SIG-M5 treated with dmso at 0.1 percent for 504 hours (cell line): ENCODE measurements around the gene COL15A1.

ENCODE experiments used
- DNase-seq: peaks from one replicate; lab custom pipeline; 2025; ENCODE audit not compliant: unreplicated experiment; lab: John Stamatoyannopoulos, UW

The COL15A1 gene

DNA sequence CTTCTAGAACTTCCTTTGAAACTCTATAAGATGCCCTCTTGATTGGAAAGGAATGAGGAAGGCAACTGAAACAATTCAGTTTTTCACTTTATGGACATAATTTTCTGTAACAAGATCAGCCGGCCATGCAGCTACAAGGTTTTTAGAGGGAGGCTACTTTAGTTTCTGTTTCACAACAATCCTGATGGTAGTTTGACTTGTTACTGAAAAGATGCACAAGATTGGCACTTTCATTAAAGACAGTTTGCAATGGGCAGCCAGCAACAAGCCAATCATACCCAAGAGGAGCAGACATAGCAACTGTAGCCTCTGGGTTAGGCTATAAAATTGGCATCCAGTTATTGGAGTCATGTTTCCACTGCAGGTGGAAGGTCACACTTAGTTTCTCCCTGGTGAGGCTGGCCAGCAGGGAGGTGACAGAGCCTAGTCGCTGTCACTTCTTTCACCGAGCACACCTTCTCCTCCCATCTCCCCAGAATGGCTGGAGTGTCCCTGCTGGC lies 87.0 kb downstream of the COL15A1 start:
- no peak for DNase-seq

DNA sequence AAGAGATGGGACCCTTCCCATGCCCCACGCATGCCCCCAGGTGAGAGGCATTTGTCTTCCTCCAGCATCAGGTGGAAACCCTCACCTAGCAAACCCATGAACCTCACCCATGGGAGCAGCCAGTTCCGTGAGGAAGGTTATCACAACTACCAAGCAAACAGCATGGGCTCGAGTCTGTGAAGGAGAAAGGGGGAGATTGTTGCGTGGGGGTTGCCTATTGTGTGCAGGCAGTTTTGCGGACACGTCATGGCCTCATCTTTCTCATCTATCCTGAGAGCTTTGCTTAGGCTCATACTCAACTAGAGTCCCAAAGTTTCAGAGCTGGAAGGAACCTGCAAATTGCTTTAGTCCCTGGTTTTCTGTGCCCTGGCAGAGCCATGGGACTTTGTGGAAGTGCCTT lies 87.6 kb downstream of the COL15A1 start:
- no peak for DNase-seq

DNA sequence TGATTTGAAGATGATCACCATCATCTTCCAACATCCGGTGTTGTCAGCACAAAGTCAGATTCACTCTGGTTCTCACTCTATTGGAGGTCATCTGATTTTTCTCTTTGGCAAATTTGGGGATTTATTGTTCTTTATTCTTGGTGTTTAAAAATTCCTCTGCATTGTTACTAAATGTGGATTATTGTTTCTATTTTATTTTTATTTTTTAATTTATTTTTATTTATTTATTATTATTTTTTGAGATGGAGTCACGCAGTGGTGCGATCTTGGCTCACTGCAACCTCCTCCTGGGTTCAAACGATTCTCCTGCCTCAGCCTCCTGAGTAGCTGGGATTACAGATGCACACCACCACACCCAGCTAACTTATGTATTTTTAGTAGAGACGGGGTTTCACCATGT lies 88.3 kb downstream of the COL15A1 start:
- no peak for DNase-seq

DNA sequence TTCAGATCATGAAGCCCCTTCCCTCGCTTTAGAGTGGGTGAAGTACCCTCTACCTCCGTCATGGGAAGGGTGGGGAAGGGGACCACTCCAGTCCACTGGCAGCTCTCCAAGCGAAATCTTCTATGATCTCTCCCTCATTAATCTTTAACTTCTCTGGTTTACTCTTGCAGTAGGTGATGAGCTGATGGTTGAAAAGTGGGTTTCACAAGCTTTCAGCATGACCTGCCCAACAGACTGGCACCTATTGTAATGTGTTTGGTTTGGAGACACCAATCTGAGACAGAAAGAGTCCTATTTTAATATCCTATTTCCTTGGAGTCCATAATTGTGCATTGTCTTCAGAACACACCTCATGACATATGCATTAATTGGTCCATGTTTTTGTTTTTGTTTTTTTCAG lies 90.4 kb downstream of the COL15A1 start:
- no peak for DNase-seq

DNA sequence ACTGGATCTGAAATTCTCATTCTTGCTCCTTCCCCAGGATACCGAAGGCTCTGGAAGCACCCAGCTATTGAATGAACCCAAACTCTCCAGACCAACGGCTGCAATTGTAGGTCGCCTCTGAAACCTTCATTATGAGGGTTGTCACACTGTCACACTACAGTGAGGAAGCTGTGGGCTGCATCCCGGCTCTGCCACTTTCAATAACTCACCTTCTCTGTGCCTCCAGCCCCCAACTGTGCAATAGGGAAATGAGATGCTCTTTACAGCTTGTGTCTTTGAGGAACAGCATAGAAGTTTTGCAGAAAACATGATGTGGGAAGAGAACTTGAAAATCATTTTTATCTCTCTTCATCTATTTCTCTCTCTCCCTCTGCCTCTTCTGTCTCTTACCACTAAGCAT lies 91.6 kb downstream of the COL15A1 start:
- peak; percentile 23 for DNase-seq

DNA sequence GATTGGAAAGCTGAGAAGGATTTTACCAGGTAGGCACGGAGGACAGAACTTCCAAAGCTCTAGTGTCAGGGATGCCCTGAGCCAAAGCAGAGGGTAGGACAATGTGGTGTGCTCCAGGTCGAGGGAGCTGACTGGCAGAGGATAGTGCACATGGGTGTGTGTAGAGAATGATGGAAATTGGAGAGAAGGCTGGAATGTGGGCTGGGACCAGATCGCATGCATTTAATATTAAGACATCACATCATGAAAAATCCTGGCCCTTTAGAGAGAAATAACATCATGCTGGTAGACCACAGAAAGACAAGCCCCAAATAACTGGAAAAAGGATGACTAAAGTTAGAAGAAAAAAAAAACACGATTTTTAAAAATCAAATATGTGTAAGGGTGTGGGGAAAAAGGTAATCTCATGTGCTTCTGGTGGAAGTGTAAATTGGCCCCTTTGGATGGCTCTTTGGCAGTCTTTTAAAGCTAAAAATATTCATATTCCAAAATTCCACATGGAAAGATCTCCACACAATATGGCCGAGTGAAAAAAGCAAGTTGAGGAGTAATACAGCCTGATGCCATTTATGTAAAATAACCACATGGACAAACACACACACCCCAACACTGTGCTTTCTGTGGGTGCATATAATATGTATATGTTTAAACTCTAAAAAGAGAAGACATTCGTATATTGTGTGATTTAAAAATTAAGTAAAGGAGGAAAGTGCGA lies 94.2 kb downstream of the COL15A1 start:
- no peak for DNase-seq

DNA sequence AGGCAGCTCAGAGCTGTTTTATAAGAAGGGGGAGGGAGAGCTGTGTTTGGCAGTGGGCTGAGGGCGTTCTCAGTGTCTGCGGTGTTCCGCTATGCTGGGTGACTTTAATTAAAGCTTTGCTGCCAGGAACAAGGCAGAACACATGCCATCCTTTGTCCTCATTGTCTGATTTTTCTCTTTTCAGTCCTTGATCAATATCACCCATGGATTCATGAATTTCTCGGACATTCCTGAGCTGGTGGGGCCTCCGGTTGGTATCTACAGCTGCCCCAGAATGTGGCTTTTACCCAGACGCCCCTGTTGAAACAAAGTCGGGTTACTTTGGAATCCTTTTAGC lies 94.7 kb downstream of the COL15A1 start:
- DNase-seq = no peak

DNA sequence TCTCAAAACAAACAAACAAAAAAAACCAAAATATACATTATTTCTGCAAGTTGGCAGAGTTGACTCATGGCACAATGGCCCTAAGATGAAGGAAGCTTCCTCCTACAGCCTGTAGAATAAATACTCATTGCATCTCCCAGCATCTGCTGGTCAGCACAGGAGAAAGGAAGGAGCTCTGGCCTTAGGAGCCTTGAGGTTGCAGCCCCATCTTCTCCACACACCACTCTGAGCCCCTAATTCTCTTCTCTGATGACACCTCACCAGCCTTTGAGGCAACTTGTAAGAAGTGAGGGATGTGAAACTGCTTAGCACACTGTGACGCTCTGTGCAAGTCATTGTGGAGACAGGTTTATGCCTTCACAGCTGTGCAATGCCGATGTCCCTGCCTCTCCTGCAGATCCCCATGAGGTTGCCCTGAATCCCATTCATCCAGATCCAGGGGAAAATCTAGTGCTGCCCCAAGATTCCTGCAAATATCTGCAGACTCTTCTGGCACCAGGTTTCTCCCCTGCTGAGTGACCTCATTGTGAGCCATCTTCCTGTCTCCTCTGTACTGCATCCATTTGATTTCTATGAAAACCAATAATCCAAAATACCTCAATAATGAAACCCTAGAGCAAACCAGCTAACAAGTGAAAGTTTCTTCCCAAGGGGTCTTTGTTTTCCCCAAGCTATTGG lies 95.9 kb downstream of the COL15A1 start:
- peak; percentile 88 for DNase-seq

DNA sequence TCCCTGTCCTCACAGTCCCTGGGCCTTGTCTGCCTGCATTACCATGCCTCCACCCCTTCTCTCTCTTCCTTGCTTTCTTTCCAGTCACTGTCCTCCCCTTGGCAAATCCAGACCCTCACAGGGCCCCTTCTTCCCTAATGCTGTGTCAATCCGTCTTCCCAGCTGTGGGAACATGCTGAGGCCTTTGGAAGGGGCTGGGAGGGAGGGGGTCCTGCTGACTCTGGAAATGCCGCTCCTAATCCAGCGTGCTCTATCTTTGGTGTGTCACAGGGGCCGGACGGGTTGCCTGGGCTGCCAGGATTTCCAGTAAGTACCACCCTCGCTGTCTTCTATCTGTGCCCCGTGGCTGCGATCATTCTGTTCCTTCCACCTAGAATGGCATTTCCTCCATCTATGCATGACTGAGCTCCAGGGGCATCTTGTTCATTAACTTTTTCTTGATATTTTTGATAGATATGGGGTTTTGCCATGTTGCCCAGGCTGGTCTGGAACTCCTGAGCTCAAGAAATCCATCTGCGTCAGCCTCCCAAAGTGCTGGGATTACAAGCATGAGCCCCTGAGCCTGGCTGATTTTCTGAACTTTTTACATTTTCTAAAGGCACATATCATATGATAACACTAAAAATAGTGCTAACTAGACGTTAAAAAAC lies 96.7 kb downstream of the COL15A1 start:
- DNase-seq = no peak

DNA sequence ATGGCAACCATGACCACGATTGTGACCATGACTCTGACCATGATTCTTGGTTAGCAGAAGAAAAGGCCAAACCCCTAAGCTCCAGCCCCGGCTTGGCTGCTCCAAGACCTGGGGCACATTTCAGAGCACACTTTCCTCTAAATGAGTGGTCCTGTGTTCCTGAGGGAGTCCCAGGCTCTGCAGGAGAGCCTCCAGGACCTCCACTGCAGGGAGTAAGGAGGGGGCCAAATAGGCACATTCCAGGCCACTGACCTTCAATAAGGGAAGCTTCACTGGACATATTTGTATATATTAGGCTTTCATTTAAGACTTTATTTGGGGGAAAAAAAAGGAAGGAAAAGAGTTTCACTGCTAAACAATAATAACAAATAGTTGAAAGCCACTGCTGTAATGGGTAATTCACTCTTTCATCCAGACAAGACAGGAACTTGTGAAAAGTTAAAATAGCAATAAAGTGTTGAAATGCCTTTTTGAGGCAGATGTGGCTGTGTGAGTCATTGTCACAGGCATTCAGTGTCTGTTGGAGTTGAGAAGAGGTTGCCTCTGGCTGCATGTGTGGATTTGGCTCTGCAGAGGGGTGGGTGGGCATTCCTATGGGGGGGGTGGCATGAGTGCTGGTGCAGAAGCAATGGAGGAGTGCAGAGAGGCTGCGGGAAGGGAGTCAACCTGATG lies 97.3 kb downstream of the COL15A1 start:
- DNase-seq = peak; percentile 93

DNA sequence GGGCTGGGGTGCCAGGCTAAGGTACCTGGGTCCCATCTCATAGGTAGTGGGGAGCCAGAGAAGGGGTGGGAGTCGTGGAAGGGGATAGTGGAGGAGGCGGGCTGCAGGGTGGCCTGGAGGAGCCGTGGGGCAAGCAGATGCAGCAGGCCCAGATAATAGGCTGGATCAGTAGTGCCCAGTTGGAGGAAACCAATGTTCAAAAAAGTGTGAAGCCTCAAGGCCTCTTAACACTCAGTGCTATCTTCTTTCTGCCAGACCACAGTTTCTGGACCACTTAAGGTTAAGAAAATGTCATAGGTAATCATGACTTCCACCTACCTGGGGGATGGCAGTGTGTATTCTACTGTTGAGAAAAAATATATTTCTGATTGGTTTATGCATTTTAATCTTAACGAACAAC lies 97.9 kb downstream of the COL15A1 start:
- DNase-seq = no peak

DNA sequence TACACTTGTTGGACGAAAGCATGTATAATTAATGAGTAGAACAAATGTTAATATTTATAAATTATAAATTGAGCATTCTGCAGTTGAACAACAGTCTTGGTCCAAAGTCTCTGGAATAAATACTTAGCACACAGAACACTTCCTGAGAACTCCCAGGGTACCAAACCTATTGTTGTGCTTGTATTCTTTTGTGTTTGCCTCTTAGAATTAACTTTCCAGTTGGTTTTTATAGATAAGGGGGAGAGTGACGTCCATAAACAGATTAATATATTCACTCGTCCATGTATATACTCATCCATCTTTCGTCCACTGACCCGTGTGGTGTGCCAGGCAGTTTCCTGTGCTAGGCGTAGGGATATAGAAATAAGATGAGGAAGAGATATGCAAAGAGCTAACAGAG lies 98.9 kb downstream of the COL15A1 start:
- no peak for DNase-seq

DNA sequence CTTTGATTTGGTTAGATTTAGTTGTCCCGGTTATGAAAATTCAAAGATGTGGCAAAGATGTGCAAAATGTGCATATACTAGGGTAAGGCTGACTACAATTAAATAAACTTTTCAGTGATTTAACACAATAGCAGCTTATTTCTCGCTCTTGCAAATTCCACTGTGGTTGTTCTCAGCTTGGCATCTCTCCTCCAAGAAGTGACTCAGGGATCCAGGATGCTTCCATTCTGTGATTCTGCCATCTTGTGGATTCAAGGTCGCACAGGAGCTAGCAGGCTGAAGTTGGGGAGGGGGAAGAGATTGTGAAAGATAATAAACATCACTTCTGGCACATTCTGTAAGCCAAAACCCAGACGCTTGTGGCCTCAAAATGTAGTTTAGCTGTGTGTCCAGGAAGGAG lies 101.1 kb downstream of the COL15A1 start:
- DNase-seq = no peak

DNA sequence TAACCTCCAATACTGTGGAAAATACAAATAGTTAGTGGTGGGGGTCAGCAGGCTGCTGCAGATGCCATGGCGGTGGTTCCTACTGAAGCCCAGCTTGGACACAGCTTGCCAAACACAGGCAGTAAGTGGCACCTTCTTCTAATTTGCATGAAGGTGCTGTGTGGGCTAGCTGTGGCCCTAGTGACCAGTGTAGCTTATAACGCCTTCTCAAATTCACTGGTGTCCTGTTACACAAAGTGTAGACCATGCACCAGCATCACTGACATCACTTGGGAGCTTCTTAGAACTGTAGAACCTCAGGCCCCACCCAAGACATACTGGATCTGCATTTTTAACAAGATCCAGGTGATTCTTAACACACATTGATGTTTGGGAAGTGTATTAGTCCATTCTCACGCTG lies 102.4 kb downstream of the COL15A1 start:
- no peak for DNase-seq

DNA sequence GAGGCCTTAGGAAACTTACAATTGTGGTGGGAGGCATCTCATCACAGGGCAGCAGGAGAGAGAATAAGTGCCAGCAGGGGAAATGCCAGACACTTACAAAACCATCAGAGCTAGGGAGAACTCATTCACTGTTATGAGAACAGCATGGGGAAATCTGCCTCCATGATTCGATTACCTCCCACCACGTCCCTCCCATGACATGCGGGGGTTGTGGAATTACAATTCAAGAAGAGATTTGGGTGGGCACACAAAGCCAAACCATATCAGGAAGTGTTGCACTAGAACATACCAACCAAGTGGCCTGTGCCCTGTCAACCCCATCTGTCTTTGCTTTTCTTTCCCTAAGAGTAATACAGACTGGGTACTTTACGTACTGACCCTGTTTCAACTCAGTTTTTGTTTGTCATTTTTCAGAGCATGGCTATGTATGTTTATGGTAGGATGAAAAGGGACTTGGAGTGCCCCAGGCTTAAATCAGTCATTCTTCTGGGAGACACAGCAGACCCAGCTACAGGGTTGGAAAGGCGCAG lies 102.9 kb downstream of the COL15A1 start:
- no peak for DNase-seq

DNA sequence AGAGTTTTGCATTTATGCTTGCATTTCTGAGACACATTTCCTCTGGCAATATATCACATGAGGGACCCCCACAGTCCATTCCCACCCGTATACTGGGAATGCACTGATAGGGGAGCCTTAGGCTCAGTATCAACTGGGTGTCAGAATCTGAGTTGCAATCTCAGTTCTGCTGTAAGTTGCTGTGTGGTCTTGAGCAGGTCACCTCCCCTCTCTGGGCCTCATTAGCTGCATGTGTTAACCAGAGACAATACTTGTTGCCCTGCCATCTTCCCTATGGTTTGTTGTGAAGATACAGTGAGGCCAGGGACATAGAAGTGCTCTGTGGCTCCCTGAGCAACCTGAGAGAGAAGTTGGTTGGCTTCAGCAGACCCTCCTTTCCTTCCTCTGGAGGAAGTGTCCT lies 105.5 kb downstream of the COL15A1 start:
- no peak for DNase-seq

DNA sequence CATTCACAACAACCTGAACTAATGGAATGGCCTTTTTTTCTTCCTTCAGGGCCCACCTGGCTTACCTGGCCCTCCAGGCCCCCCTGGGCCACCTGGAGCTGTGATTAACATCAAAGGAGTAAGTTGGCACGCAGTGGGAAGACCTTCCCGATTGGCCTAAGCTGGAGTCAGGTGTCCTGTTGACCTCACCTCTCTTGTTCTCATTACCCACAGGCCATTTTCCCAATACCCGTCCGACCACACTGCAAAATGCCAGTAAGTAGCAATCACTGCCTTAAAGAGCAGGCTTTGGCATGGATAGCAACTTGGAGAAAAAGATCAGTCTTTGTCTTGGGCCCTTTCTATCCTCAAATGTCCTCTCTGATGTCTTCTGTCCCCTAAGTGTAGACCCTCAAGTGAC lies 105.9 kb downstream of the COL15A1 start:
- no peak for DNase-seq

DNA sequence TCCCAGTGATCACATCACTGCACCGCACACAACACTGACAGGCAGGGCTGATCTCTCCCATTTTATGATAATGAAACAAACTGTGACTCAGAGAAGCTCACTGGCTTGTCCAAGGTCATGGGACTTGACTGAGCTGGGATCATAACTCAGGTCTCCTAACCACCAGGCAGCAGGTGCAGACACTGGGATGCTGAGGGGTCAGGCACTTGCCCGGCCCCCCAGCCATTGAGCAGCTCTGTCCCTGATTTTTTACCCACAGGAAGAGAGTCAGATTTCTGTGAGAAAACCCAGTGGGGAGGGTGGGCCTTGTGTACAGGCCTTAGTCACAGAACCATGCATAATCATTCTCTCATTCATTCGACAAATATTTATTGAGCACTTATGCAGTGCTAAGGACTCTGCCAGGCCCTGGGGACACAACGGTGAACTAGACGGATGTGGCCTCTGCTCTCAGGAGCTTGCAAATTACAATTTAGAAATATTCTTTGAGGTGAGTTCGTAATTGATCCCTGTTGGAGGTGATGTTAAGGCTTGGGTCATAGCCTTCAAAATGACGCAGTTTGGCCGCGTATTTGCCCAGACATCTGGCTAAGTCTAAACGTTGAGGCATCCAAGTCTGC lies 106.7 kb downstream of the COL15A1 start:
- no peak for DNase-seq

DNA sequence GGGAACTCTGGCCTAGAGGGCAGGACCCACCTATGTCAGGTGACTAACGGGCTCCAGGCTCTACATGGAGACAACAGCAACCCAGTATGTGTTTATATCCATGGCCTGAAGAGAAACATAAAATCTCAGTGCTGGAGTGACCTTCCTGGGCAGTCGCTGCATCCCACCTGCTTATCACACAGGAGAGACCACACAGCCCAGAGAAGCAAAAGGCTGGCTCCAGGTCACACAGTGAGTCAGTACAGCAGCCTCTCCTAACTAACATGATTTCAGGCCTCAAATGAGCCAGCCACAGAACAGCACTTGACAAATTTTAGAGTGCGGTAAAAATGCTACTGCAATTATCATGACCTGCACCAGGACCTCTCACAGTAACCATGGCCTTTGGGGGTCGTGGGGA lies 107.2 kb downstream of the COL15A1 start:
- no peak for DNase-seq

DNA sequence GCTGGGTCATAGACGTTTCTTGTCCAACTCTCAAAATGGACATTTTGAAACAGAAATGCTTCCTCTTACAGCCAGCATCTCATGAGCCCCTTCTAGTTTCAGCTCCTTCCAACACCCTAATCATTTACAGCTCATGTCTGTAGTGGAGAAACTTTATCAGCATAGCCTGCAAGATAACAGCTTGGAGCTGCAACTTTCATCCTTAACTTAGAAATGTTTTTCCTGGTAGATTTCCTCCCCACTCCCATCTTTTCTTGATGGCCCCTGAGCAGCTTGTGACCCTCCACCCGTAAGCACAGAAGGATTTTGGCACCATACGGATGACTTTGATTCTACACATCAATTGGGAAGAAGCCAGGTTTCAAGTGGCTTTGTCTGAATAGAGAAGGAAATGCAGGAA lies 107.7 kb downstream of the COL15A1 start:
- DNase-seq = no peak

DNA sequence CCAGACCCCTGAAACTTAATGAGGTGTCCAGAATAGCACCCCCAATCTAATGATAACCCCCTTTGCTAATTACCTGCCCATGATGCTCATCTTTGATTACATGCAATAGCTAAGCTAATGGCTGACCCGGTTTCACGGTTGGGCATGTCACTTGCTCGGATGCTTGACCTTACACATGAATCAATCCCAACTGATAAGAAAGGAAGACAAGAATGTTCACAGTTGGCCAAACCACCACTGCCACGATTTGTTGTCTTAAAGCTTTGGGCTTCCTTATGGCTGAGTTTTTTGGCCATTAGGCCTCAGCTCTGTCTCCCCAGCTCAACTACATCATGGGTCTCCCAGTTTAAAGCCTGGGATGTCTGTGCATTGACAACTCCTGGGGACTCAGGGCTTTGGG lies 108.1 kb downstream of the COL15A1 start:
- no peak for DNase-seq
